Measurements from ENCODE around the gene CNOT8.

DNA sequence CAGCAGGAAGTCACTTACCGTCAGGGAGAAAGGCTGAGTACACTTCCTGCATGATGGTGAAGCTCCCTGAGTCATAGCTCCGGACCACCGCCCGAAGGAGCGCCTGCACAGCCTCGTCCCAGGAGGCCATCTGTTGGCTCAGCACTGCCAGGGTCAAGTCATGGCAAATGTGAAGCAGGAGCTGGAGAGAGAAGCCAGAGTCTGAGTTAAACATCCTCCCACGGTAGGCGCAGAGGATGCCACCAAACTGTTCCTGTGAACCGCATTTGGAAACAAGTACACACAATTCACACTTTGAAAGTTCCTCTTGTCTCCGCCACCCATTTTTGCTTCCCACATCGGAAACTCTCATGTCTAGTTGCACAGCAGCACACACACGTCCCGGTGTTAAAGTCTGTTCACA lies 33.9 kb downstream of the CNOT8 start:
- TF ChIP-seq, protein P1, sequence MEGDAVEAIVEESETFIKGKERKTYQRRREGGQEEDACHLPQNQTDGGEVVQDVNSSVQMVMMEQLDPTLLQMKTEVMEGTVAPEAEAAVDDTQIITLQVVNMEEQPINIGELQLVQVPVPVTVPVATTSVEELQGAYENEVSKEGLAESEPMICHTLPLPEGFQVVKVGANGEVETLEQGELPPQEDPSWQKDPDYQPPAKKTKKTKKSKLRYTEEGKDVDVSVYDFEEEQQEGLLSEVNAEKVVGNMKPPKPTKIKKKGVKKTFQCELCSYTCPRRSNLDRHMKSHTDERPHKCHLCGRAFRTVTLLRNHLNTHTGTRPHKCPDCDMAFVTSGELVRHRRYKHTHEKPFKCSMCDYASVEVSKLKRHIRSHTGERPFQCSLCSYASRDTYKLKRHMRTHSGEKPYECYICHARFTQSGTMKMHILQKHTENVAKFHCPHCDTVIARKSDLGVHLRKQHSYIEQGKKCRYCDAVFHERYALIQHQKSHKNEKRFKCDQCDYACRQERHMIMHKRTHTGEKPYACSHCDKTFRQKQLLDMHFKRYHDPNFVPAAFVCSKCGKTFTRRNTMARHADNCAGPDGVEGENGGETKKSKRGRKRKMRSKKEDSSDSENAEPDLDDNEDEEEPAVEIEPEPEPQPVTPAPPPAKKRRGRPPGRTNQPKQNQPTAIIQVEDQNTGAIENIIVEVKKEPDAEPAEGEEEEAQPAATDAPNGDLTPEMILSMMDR (IDR thresholded peaks at IDR 0.05), result no peak
- no peak for TF ChIP-seq POLR2A (IDR thresholded peaks at IDR 0.05)
